Coronary artery (tissue), 2 donors: Measurements from ENCODE around the gene CDH4.

Experiments used
- DNase-seq: peaks from one replicate; pipeline ENCODE4 v3.0.0-alpha.2; 2017; ENCODE audit warnings: low spot score
- H3K27ac ChIP-seq, 2 donors: fragments of 200-600 bp; sonication (generic); one replicate each; pipeline ENCODE4 v1.5.1; 2016 to 2019
- H3K4me3 ChIP-seq: fragments of 200-600 bp; sonication (generic); 2 replicates; pipeline ENCODE4 v1.5.1; 2016; ENCODE audit warnings: mild to moderate bottlenecking, moderate library complexity
- TF ChIP-seq, protein P1 (sequence below): fragments of 200-600 bp; sonication (generic); IDR thresholded peaks from one replicate; pipeline ENCODE4 v1.5.1; 2019; ENCODE audit warnings: antibody characterized with exemption

Gene CDH4

GRCh38 chr20:61281286-61281795, 29.3 kb downstream of the CDH4 start:
- Histone ChIP-seq H3K27ac (no peak overlapping the region), H3K4me3 (no peak overlapping the region)
- TF ChIP-seq, protein P1, sequence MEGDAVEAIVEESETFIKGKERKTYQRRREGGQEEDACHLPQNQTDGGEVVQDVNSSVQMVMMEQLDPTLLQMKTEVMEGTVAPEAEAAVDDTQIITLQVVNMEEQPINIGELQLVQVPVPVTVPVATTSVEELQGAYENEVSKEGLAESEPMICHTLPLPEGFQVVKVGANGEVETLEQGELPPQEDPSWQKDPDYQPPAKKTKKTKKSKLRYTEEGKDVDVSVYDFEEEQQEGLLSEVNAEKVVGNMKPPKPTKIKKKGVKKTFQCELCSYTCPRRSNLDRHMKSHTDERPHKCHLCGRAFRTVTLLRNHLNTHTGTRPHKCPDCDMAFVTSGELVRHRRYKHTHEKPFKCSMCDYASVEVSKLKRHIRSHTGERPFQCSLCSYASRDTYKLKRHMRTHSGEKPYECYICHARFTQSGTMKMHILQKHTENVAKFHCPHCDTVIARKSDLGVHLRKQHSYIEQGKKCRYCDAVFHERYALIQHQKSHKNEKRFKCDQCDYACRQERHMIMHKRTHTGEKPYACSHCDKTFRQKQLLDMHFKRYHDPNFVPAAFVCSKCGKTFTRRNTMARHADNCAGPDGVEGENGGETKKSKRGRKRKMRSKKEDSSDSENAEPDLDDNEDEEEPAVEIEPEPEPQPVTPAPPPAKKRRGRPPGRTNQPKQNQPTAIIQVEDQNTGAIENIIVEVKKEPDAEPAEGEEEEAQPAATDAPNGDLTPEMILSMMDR: no peak
- no peak for DNase-seq

DNA sequence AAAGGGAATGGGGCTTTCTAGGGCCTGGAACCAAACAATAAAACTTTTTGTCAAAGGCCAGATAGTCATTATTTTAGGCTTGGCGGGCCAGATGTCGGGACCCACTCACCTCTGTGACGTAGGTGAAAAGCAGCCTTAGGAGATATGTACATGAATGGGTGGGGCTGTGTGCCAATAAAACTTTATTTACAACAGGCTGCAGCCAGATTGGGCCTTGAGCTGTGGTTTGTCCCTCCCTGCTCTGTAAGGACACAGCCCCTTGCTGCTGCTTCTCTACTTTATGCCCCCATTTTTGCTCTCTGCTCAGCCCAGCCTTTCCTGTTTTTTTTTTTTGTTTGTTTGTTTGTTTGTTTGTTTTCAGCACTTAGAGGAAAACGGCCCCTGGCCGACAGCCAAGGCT, 32.7 kb downstream of the CDH4 start:
- no peak for DNase-seq
- TF ChIP-seq, protein P1: no peak
- Histone ChIP-seq H3K4me3 (no peak overlapping the region), H3K27ac (no peak overlapping the region)

- no peak for DNase-seq
- Histone ChIP-seq H3K27ac (no peak overlapping the region), H3K4me3 (no peak overlapping the region)
- TF ChIP-seq, protein P1: no peak
Observed at GRCh38 chr20:61285152-61285645, 33.1 kb downstream of the CDH4 start.

DNA sequence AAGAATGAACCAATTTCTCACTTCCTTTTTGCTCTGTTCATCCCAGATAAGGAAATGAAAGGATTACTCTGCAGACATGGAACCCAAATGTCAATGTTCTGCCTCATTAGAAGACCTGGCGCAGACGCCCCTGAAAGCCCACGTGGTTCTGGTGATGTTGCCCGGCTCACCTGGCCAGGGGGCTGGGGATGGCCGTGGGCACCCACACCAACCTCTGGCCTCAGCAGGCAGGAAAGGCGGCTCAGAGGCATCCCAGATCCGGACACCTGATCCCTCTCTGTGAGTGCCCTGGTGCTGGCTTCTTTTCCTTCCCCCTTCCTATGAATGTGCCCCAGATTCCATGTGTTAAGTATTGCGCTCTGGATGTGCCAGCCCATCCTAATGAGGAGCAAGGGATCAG, 33.6 kb downstream of the CDH4 start:
- DNase-seq: no peak
- no peak overlapping the region for H3K27ac ChIP-seq
- no peak overlapping the region for H3K4me3 ChIP-seq
- TF ChIP-seq, protein P1: no peak

DNA sequence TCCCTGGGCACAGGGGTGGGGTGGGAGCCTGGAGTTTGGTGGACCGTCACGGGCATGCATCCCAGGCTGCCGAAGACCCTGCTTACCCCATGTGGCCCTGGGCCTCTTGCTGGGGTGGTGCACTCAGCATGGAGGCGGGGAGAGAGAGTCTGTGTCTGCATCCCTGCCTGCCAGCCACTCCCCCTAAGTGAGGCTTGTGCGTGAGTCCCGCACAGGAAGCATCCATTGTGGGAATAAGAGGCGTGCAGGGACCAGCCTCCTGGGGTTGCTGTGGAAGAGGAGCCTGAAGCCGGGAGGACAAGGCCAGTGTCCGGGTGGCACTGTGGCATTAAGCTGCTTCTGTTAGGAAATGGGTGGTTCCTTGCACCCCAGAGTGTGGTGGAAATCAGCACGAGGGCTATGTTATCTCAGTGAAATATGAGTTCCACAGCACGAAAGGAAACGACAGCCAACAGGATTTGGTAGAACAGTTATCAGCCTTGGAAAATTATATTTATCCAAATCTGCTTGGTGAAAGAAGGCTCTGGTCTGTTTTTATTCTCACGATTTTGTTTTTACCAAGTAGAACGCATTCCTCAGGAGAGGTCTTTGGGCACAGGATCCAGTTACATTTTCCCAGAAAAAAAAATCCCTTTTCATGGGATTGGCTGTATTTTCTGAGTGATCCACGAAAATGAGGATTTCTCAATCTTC, 35.7 kb downstream of the CDH4 start:
- TF ChIP-seq, protein P1: no peak
- DNase-seq: no peak
- Histone ChIP-seq H3K27ac (no peak overlapping the region), H3K4me3 (no peak overlapping the region)

DNA sequence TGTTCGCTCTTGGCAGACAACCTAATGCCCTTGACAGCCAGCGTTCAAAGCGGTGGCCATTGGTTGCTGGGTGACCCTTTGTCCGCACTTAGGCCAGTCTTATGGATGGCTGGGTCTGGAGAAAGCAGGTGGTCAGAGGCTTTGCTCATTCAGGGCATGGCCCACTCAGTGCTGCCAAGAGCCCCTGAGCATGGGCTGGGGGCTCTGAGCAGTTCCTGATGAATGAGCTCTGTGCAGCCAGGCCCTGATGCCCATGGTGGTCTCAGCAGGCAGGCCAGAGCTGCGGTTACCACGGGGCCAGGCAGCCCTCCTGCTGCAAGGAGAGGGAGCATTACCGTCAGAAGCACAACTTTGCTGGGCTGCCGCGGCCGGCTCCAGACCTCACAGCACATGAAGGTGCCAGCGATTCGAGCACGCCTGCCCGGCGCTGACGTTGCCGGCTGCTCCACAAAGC, 36.3 kb downstream of the CDH4 start:
- Histone ChIP-seq H3K4me3 (no peak overlapping the region), H3K27ac (no peak overlapping the region)
- no peak for DNase-seq
- TF ChIP-seq, protein P1: no peak

DNA sequence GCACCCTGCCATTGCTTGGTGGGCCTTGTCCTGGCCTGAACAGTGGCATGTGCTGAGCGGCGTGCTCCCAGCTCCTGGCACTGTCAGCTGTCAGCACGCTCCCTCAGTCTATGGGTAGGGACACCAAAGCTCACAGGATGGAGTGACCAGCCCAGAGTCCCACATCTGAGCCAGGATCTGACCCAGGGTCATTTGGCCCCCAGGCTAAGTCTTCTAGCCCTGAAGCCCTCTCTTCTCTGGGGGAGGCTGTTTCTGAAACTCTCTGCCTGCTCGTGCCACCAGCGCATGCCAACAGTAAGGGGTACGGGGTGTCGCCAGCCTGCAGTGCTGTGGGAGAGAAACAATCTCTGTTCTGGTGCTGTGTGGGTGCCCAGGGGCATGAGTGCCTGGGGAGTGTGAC, 37.1 kb downstream of the CDH4 start:
- TF ChIP-seq, protein P1: no peak
- no peak overlapping the region for H3K4me3 ChIP-seq
- no peak for DNase-seq
- no peak overlapping the region for H3K27ac ChIP-seq
